Skin of body (tissue), 2 donors: ENCODE data around the gene EZH1. TPM values are rescaled to one million over a fixed set of nuclear protein-coding genes. Genes with fewer than 3 reads are reported as not detected.
"Not testable (repeated sequence)": the region's sequence is repeated elsewhere in the genome, so short reads cannot be mapped to it uniquely, and the experiment has no call there.

Experiments
- DNase-seq: peaks from one replicate; lab custom pipeline; 2025; lab: John Stamatoyannopoulos, UW
- total RNA-seq: library from RNA; depleted of rRNA; stranded (reverse); fragments of >200 nt; gene quantifications from one replicate; pipeline ENCODE4 v1.2.3, GENCODE V29; 2014

The EZH1 gene
- total RNA-seq, 1 donor from 2014 or later, result 29.8 TPM

- no peak for DNase-seq
These were observed 28.1 kb upstream of the EZH1 start for GRCh38 chr17:42772945-42773289.

GRCh38 chr17:42769964-42770363 is 25.1 kb upstream of the EZH1 start:
- not testable (repeated sequence) for DNase-seq

DNA sequence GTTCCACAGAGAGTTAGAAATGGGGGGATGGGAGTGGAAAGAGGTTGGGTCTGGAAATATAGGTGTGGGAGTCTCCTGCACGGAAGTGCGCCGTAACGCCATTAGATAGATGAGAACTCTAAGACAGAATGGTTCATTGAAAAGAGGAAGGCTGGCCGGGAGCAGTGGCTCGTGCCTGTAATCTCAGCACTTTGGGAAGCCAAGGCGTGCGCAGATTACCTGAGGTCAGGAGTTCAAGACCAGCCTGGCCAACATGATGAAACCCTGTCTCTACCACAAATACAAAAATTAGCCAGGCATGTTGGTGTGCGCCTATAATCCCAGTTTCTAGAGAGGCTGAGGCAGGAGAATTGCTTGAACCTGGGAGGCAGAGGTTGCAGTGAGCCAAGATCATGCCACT is 23.2 kb upstream of the EZH1 start:
- not testable (repeated sequence) for DNase-seq

GRCh38 chr17:42767512-42767911 is 22.7 kb upstream of the EZH1 start:
- DNase-seq, result no peak

DNA sequence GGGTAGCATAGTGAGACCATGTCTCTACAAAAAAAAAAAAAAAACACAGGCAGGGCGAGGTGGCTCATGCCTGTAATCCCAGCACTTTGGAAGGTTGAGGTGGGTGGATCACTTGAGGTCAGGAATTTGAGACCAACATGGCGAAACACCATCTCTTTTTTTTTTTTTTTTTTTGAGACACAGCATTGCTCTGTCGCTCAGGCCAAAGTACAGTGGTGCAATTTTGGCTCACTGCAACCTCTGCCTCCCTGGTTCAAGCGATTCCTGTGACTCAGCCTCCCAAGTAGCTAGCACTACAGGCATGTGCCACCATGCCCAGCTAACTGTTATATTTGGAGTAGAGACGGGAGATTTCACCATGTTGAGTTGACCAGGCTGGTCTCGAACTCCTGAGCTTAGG is 21.3 kb upstream of the EZH1 start:
- DNase-seq, result no peak

DNA sequence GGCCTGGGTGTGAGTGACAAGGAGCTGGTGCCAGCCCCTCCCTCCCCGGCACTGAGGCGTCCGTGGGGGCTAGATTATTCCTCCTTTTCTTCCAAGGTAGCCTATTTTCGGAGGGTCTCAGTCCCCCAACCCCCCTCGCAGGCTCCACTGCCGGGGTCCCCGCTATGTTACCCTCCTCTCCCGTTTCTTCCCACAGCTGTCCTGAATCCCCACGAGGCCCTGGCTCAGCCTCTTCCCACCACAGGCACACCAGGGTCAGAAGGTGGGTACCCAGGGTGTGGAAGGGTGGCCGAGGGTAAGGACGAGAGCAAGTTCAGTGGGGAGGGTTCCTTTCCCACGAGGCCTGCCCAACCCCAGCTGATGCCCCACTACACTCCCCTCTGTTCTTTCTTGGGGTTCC is 16.8 kb upstream of the EZH1 start:
- DNase-seq, result no peak

DNA sequence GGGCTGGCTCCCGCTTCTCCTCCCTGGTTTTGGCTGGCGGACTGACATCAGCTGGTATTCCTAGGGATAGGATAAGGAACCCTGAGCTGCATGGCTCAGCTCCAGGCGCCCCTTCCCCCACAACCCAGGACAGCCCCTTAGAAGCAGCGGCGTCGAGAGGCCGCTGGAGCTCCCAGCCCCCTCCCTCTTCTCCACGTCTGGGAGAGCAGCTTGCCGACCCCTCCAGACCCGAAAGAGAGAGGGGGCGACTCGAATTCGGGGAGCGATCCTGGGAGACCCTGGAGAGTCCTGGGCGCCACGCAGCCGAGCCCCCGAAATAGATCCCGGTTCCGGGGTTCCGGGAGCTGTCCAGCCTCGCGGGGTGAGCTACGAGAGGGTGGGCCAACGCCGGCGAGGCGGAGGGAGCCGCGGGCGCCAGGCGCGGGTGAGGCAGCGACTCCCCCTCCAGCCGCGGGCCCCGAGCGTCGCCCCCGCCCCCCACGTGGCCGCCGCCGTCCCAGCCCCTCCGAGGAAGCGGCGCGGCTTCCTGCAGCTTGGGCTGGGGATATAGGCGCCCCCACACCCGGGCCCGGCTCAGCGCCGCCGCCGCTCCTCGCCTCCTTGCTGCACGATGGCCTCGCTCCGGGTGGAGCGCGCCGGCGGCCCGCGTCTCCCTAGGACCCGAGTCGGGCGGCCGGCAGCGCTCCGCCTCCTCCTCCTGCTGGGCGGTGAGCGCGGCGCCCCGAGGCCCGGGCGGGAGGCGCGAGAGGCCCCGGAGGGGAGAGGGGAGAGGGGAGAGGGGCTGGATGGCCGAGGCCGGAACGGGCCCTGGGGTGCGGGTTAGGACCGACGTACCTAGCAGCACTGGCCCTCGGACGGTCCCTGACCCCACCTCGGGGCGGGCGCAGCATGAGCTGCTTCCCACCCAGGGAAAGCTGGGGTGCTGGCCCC is 16.1 kb upstream of the EZH1 start, which contains the start of gene RAMP2:
Gene RAMP2 (plus strand): TSS at position 576 of the 930 bp plus-strand sequence. CDS start 35 bp downstream, at position 611.
- DNase-seq, result no peak

GRCh38 chr17:42759982-42760651 is 15.3 kb upstream of the EZH1 start:
- no peak for DNase-seq

GRCh38 chr17:42754782-42755181 is 9.9 kb upstream of the EZH1 start:
- no peak for DNase-seq

GRCh38 chr17:42751628-42752027 is 6.8 kb upstream of the EZH1 start:
- DNase-seq, result no peak

GRCh38 chr17:42750739-42751344 is 6.0 kb upstream of the EZH1 start:
- no peak for DNase-seq

GRCh38 chr17:42748908-42749798 is 4.3 kb upstream of the EZH1 start:
- DNase-seq, result no peak

GRCh38 chr17:42748202-42748907 is 3.5 kb upstream of the EZH1 start:
- DNase-seq, result no peak

DNA sequence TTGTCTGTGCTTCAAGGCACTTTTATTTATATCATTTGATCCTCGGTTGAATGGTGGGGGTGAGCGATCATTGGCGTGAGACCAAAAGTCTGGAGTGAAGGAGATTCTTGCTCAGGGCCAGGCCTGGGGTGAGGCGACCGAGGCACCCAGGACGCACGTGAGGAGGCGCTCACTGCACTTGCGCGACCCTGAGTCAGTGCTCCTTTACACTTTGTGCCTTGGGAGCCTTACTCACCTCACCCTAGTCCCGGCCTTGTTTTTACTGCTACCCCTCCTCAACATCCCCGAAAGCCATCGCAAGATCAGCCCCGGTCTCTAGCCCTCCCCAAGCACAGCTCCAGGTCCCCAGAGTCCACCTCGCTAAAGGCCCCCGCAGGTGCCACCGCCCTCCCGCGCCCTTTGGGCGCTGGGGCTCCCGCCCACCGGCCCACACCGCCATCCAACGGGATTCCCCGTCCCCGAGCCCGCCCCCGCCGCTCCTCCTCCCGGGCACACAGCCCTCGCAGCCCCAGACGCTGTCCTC is 496 bp downstream of the EZH1 start:
- DNase-seq, result no peak

- DNase-seq, result no peak
These were observed 1.1 kb downstream of the EZH1 start for GRCh38 chr17:42743595-42744282.

DNA sequence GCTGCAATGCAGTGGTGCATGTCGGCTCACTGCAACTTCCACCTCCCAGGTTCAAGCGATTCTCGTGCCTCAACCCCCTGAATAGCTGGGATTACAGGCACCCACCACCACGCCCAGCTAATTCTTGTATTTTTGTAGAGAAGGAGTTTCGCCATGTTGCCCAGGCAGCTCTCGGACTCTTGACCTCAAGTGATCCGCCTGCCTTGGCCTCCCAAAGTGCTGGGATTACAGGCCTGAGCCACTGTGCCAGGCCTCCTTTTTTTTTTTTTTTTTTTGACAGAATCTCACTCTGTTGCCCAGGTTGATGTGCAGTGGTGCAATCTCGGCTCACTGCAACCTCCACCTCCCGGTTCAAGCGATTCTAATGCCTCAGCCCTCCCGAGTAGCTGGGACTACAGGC is 1.9 kb downstream of the EZH1 start:
- not testable (repeated sequence) for DNase-seq

DNA sequence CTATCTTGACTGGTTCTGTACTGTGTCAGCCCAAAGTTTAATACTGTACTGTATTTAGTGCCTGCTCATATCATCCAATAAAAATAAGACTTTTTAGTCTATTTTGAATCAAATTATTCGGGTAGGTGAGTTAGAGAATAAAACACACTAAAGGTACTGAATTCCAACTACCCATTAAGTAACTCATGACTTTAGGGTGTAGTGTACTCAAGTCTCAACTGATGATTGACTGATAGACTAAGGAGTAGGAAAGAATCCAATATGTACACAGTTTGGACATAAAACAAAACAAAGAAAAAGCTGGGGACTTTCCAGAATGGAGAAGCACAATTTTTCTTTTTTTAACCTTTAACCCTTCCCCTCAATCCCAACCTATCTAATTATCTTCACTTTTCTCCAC is 4.1 kb downstream of the EZH1 start:
- DNase-seq, result no peak

GRCh38 chr17:42725143-42725542 is 19.7 kb downstream of the EZH1 start:
- DNase-seq, result no peak

DNA sequence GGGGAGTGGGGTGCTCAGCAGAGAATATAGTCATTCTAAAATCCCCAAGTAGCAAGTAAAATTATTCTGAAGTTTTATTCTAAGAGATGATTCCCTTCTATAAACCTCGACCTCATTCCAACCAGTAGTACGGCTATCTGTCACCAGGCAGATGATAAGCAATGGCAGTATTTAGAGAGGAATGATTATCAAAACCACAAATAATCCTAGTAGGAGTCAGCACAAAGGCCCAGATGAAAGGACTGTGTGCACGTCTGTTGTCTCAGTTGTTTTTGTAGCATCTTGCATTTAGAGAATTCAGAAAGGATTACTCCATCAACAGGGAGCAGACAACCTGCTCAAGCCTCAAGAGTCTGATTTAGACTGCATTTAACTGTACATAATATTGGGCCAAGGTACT is 21.2 kb downstream of the EZH1 start:
- no peak for DNase-seq
